ENCODE measurements around the gene HCFC2. TPM values are rescaled to one million over a fixed set of nuclear protein-coding genes. Genes with fewer than 3 reads are reported as not detected.
A peak's percentile ranks its signal among the peaks of the same experiment; 100 is the strongest.
"Not testable (repeated sequence)": the region's sequence is repeated elsewhere in the genome, so short reads cannot be mapped to it uniquely, and the experiment has no call there.

Gene HCFC2
- 55.6 TPM for total RNA-seq (ENCODE audit: insufficient read depth, low replicate concordance)

- DNase-seq (ENCODE audit: low spot score), result peak; percentile 96
Observed at GRCh38 chr12:104064031-104064841, at the start of gene HCFC2. Gene HCFC2 (plus strand): TSS chr12:104064531. CDS start chr12:104064561, 30 bp downstream.

GRCh38 chr12:104021862-104022261 lies 42.5 kb upstream of the HCFC2 start:
- DNase-seq (ENCODE audit: low spot score), result not testable (repeated sequence)

- DNase-seq (ENCODE audit: low spot score), result no peak
Observed at GRCh38 chr12:104022786-104023185, 41.5 kb upstream of the HCFC2 start.

- no peak for DNase-seq (ENCODE audit: low spot score)
Observed at GRCh38 chr12:104023710-104024109, 40.6 kb upstream of the HCFC2 start.

GRCh38 chr12:104024348-104024747 lies 40.0 kb upstream of the HCFC2 start:
- no peak for DNase-seq (ENCODE audit: low spot score)

- no peak for DNase-seq (ENCODE audit: low spot score)
Observed at GRCh38 chr12:104025771-104026170, 38.6 kb upstream of the HCFC2 start.

- DNase-seq (ENCODE audit: low spot score), result no peak
Observed at GRCh38 chr12:104026841-104027599, 37.3 kb upstream of the HCFC2 start.

- not testable (repeated sequence) for DNase-seq (ENCODE audit: low spot score)
Observed at GRCh38 chr12:104030596-104030995, 33.7 kb upstream of the HCFC2 start.

- not testable (repeated sequence) for DNase-seq (ENCODE audit: low spot score)
Observed at GRCh38 chr12:104036143-104036542, 28.2 kb upstream of the HCFC2 start.

- not testable (repeated sequence) for DNase-seq (ENCODE audit: low spot score)
Observed at GRCh38 chr12:104039769-104040168, 24.6 kb upstream of the HCFC2 start.

GRCh38 chr12:104042580-104042979 lies 21.8 kb upstream of the HCFC2 start:
- DNase-seq (ENCODE audit: low spot score), result no peak

- DNase-seq (ENCODE audit: low spot score), result no peak
Observed at GRCh38 chr12:104044158-104044557, 20.2 kb upstream of the HCFC2 start.

- no peak for DNase-seq (ENCODE audit: low spot score)
Observed at GRCh38 chr12:104046306-104046705, 18.0 kb upstream of the HCFC2 start.

- no peak for DNase-seq (ENCODE audit: low spot score)
Observed at GRCh38 chr12:104048162-104048561, 16.2 kb upstream of the HCFC2 start.

GRCh38 chr12:104048811-104049210 lies 15.5 kb upstream of the HCFC2 start:
- DNase-seq (ENCODE audit: low spot score), result peak; percentile 35

- DNase-seq (ENCODE audit: low spot score), result peak; percentile 65
Observed at GRCh38 chr12:104049278-104049902, 14.9 kb upstream of the HCFC2 start.

GRCh38 chr12:104049903-104050356 lies 14.4 kb upstream of the HCFC2 start, which contains the start of gene GLT8D2:
Gene GLT8D2 (minus strand): TSS chr12:104050187. CDS start chr12:104019648, 30,539 bp downstream.
- DNase-seq (ENCODE audit: low spot score), result peak; percentile 91

GRCh38 chr12:104050436-104050835 lies 13.9 kb upstream of the HCFC2 start:
- DNase-seq (ENCODE audit: low spot score), result peak; percentile 38

GRCh38 chr12:104054681-104055346 lies 9.5 kb upstream of the HCFC2 start:
- DNase-seq (ENCODE audit: low spot score), result no peak

- no peak for DNase-seq (ENCODE audit: low spot score)
Observed at GRCh38 chr12:104055686-104056388, 8.5 kb upstream of the HCFC2 start.

Measured in umbilical cord (tissue), 2 donors.